Neural progenitor cell (in vitro differentiated cells): ENCODE measurements around the gene TLR6. TPM values are rescaled to one million over a fixed set of nuclear protein-coding genes. Genes with fewer than 3 reads are reported as not detected.

Experiments
- DNase-seq: peaks from one replicate; pipeline ENCODE4 v3.0.0-alpha.2; 2016; ENCODE audit warnings: low spot score
- H2AFZ ChIP-seq: fragments of 200-600 bp; sonication (generic); replicated peaks from 2 replicates; pipeline ENCODE4 v1.6.1; 2016; ENCODE audit warnings: antibody characterized with exemption
- H3F3A ChIP-seq: fragments of 200-600 bp; sonication (generic); 2 replicates; pipeline ENCODE4 v1.6.1; 2016; ENCODE audit warnings: antibody characterized with exemption, low read depth
- H3K27ac ChIP-seq: fragments of 200-600 bp; sonication (generic); 2 replicates; pipeline ENCODE4 v1.5.1; 2016; ENCODE audit warnings: mild to moderate bottlenecking
- H3K27me3 ChIP-seq: fragments of 200-600 bp; sonication (generic); 2 replicates; pipeline ENCODE4 v1.6.1; 2016; ENCODE audit warnings: mild to moderate bottlenecking, moderate library complexity
- H3K36me3 ChIP-seq: fragments of 200-600 bp; sonication (generic); 2 replicates; pipeline ENCODE4 v1.5.1; 2016
- H3K4me1 ChIP-seq: fragments of 200-600 bp; sonication (generic); 2 replicates; pipeline ENCODE4 v1.6.1; 2016; ENCODE audit warnings: mixed run types
- H3K4me2 ChIP-seq: fragments of 200-600 bp; sonication (generic); 2 replicates; pipeline ENCODE4 v1.6.1; 2016
- H3K4me3 ChIP-seq: fragments of 200-600 bp; sonication (generic); 2 replicates; pipeline ENCODE4 v1.5.1; 2016
- H3K79me2 ChIP-seq: fragments of 200-600 bp; sonication (generic); 2 replicates; pipeline ENCODE4 v1.6.1; 2016; ENCODE audit warnings: low read depth
- H3K9ac ChIP-seq: fragments of 200-600 bp; sonication (generic); 2 replicates; pipeline ENCODE4 v1.6.1; 2016
- H3K9me3 ChIP-seq: fragments of 200-600 bp; sonication (generic); 2 replicates; pipeline ENCODE4 v1.5.1; 2016; ENCODE audit warnings: low read depth
- H4K20me1 ChIP-seq: fragments of 200-600 bp; sonication (generic); 2 replicates; pipeline ENCODE4 v1.6.1; 2016; ENCODE audit warnings: low read depth
- H3K27ac Mint-ChIP-seq: 3 replicates; pipeline ENCODE4 v1.8.0; 2021; ENCODE audit warnings: mixed read lengths
- H3K27me3 Mint-ChIP-seq: 2 replicates; pipeline ENCODE4 v1.8.0; 2022; ENCODE audit warnings: low read depth, mild to moderate bottlenecking, inconsistent platforms, moderate library complexity, mixed read lengths; ENCODE audit not compliant: insufficient read depth
- H3K36me3 Mint-ChIP-seq: 3 replicates; pipeline ENCODE4 v1.8.0; 2021; ENCODE audit warnings: mixed read lengths
- H3K4me1 Mint-ChIP-seq: 3 replicates; pipeline ENCODE4 v1.8.0; 2021; ENCODE audit warnings: mixed read lengths
- H3K4me3 Mint-ChIP-seq: 3 replicates; pipeline ENCODE4 v1.8.0; 2021; ENCODE audit warnings: mild to moderate bottlenecking, moderate library complexity, mixed read lengths
- H3K9me3 Mint-ChIP-seq: 3 replicates; pipeline ENCODE4 v1.8.0; 2020; ENCODE audit warnings: mixed read lengths
- CTCF ChIP-seq: fragments of 200-600 bp; sonication (generic); IDR thresholded peaks from 2 replicates; pipeline ENCODE4 v1.5.1; 2017; ENCODE audit warnings: antibody characterized with exemption, mild to moderate bottlenecking
- EZH2 ChIP-seq: fragments of 200-600 bp; sonication (generic); IDR thresholded peaks from 2 replicates; pipeline ENCODE4 v1.6.1; 2017; ENCODE audit warnings: antibody characterized with exemption, mild to moderate bottlenecking, moderate library complexity
- EZH2phosphoT487 ChIP-seq: fragments of 200-600 bp; sonication (generic); IDR thresholded peaks from 2 replicates; pipeline ENCODE4 v1.6.1; 2017; ENCODE audit warnings: antibody characterized with exemption
- total RNA-seq: library from RNA; depleted of rRNA; stranded (reverse); fragments of >200 nt; gene quantifications from 2 replicates; pipeline ENCODE4 v1.2.3, GENCODE V29; 2015; ENCODE audit warnings: low replicate concordance

Gene TLR6
- total RNA-seq, 1 donor from 2014 or later, result 0.07 TPM

DNA sequence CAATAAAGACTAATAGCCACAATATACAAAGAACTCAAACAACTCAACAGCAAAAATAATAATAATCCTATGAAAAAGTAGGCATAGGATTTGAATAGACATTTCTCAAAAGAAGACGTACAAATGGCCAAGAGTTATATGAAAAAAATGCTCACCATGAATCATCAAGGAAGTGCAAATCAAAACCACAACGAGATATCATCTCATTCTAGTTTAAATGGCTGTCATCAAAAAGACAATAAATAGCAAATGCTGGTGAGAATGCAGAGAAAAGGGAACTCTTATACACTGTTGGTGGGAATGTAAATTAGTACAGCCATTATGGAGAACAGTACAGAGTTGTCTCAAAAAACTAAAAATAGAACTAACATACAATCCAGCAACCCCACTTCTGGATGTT lies 18.8 kb downstream of the TLR6 start:
- H3K4me3 Mint-ChIP-seq, result no peak overlapping the region
- Histone ChIP-seq H3F3A (no peaks in the 10 kb centered on the region), H3K79me2 (no peaks in the 10 kb centered on the region), H3K4me1 (no peaks in the 10 kb centered on the region), H3K9me3 (no peaks in the 10 kb centered on the region), H3K27me3 (no peaks in the 10 kb centered on the region), H4K20me1 (no peaks in the 10 kb centered on the region), H3K27ac (no peak overlapping the region), H3K4me2 (no peak overlapping the region), H3K9ac (no peak overlapping the region), H3K36me3 (no peaks in the 10 kb centered on the region), H2AFZ (no peak overlapping the region), H3K4me3 (no peak overlapping the region)
- H3K9me3 Mint-ChIP-seq, result peaks cover 19% of the 10 kb centered on the region
- H3K4me1 Mint-ChIP-seq, result peaks cover 7% of the 10 kb centered on the region
- TF ChIP-seq EZH2phosphoT487 (no peak), EZH2 (no peak), CTCF (no peak)
- H3K27me3 Mint-ChIP-seq, result no peaks in the 10 kb centered on the region
- H3K27ac Mint-ChIP-seq, result no peak overlapping the region
- DNase-seq, result no peak
- H3K36me3 Mint-ChIP-seq, result peaks cover 2% of the 10 kb centered on the region

DNA sequence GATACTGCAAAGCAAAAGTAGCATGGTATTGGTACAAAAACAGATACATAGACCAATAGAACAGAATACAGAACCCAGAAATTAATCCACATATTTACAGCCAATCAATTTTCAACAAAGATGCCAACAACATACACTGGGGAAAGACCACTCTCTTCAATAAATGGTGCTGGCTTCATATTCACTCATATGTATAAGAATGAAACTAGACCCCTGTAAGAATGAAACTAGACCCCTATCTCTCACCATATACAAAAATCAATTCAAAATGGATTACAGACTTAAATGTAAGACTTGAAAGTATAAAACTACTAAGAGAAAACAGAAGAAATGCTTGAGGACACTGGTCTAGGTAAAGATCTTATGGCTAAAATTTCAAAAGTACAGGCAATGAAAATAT lies 19.3 kb downstream of the TLR6 start:
- H3K27ac Mint-ChIP-seq, result no peak overlapping the region
- H3K4me2 ChIP-seq, result no peak overlapping the region
- H3K79me2 ChIP-seq, result no peaks in the 10 kb centered on the region
- no peaks in the 10 kb centered on the region for H3K36me3 ChIP-seq
- no peak for TF ChIP-seq CTCF
- TF ChIP-seq EZH2phosphoT487, result no peak
- no peak for TF ChIP-seq EZH2
- no peaks in the 10 kb centered on the region for H3K4me1 ChIP-seq
- H3K9me3 ChIP-seq, result no peaks in the 10 kb centered on the region
- no peaks in the 10 kb centered on the region for H3F3A ChIP-seq
- H2AFZ ChIP-seq, result no peak overlapping the region
- peaks cover 2% of the 10 kb centered on the region for H3K36me3 Mint-ChIP-seq
- H3K9me3 Mint-ChIP-seq, result peaks cover 21% of the 10 kb centered on the region
- no peaks in the 10 kb centered on the region for H3K27me3 ChIP-seq
- no peak overlapping the region for H3K9ac ChIP-seq
- H4K20me1 ChIP-seq, result no peaks in the 10 kb centered on the region
- no peaks in the 10 kb centered on the region for H3K27me3 Mint-ChIP-seq
- H3K4me1 Mint-ChIP-seq, result peaks cover 2% of the 10 kb centered on the region
- no peak overlapping the region for H3K4me3 Mint-ChIP-seq
- H3K27ac ChIP-seq, result no peak overlapping the region
- no peak overlapping the region for H3K4me3 ChIP-seq
- no peak for DNase-seq

DNA sequence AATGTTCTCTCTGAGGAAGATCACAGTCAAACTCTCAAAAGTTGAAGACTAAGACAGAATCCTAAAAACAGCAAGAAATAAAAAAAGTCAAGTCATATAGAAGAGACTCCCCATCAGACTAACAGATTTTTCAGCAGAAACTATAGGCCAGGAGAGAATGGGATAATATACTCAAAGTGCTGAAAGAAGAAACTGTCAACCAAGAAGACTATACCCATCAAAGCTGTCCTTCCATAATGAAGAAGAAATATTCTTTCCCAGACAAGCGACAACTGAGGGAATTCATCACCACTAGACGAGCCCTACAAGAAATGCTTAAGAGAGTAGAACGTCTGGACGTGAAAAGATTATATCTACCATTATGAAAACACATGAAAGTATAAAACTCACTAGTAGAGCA lies 22.0 kb downstream of the TLR6 start:
- peaks cover 25% of the 10 kb centered on the region for H3K9me3 Mint-ChIP-seq
- H3K4me2 ChIP-seq, result no peak overlapping the region
- TF ChIP-seq CTCF, result no peak
- TF ChIP-seq EZH2phosphoT487, result no peak
- no peak for TF ChIP-seq EZH2
- DNase-seq, result no peak
- H3K79me2 ChIP-seq, result no peaks in the 10 kb centered on the region
- no peaks in the 10 kb centered on the region for H3K4me1 Mint-ChIP-seq
- no peaks in the 10 kb centered on the region for H3K27me3 Mint-ChIP-seq
- no peaks in the 10 kb centered on the region for H3K27me3 ChIP-seq
- peaks cover 2% of the 10 kb centered on the region for H3K36me3 Mint-ChIP-seq
- H3K27ac ChIP-seq, result no peak overlapping the region
- H3K9ac ChIP-seq, result no peak overlapping the region
- H3K9me3 ChIP-seq, result no peaks in the 10 kb centered on the region
- H2AFZ ChIP-seq, result no peak overlapping the region
- no peak overlapping the region for H3K27ac Mint-ChIP-seq
- no peaks in the 10 kb centered on the region for H4K20me1 ChIP-seq
- no peaks in the 10 kb centered on the region for H3K4me1 ChIP-seq
- H3K36me3 ChIP-seq, result no peaks in the 10 kb centered on the region
- H3K4me3 Mint-ChIP-seq, result no peak overlapping the region
- H3F3A ChIP-seq, result no peaks in the 10 kb centered on the region
- H3K4me3 ChIP-seq, result no peak overlapping the region
